Fibroblast of skin of right quadriceps (primary cell): Measurements from ENCODE around the gene KISS1.
"Not testable (repeated sequence)": the region's sequence is repeated elsewhere in the genome, so short reads cannot be mapped to it uniquely, and the experiment has no call there.

ENCODE experiments used
- DNase-seq: peaks from one replicate; pipeline ENCODE4 v3.0.0-alpha.2; 2013

The KISS1 gene, protein sequence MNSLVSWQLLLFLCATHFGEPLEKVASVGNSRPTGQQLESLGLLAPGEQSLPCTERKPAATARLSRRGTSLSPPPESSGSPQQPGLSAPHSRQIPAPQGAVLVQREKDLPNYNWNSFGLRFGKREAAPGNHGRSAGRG

DNA sequence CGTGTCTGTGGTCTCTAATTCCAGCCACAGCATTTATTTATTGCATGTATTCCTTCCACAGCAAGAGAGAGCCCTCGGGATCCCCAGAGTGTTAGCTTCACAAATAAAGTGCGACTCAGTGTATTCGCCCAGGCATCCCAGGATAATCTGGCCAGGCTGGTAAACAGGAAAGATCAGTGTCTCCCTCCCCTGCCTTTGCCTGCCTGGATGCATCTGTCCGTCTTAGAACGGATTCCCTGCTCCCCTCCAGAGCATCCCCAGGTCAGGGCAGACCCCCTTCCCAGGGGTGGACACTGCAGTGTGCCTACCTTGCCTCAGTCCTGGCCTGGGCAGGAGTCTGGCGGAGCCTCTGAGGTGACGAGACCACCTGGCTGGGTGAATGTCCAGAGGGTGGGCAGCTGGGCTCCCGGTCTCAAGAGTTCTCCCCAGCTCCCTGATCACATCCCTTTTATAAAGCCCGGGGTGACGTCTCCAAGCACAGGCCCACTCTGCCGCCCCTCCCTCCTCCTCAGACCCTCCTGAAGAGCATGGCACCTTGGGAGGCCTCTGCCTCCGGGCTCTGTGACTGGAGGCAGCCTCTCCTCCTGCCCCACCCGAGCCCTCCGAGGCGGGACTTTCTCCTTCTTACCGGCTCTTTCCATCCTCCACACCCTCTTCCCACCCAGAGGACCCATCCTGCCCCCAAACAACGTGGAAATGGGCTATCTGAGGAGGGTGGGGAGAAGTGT, at the start of gene KISS1:
KISS1 (minus strand) TSS at position 424 of the 728 bp plus-strand sequence. CDS start 3,615 bp downstream, outside the sequence.
- no peak for DNase-seq

GRCh38 chr1:204242920-204243319, 46.6 kb upstream of the KISS1 start:
- no peak for DNase-seq

GRCh38 chr1:204241914-204242313, 45.6 kb upstream of the KISS1 start:
- DNase-seq: no peak

GRCh38 chr1:204241050-204241449, 44.8 kb upstream of the KISS1 start:
- no peak for DNase-seq

DNA sequence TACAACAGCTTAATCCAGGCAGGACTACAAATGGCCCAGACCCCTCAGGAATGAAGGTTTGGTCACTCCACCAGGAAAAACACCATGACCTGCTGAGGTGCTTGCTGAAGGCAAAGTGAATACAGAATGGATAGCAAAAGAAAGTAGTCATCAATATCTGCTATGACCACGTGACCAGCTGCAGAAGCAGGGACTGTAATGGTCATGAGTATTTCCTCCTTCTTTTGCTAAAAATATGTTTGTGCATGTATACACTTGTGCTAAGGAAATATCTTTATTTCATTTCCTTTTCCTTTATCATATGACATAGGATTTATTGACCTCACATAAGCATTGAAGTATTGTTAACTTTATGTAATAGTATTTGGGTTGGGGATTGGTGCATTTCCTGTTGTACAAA, 43.9 kb upstream of the KISS1 start:
- no peak for DNase-seq

DNA sequence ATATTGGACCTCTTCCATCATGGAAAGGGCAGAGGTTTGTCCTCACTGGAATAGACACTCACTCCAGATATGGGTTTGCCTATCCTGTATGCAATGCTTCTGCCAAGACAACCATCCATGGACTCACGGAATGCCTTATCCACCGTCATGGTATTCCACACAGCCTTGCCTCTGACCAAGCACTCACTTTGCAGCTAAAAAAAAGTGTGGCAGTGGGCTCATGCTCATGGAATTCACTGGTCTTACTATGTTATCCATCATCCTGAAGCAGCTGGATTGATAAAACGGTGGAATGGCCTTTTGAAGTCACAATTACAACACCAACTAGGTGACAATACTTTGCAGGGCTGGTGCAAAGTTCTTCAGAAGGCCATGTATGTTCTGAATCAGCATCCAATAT, 43.1 kb upstream of the KISS1 start:
- DNase-seq: not testable (repeated sequence)

- not testable (repeated sequence) for DNase-seq
Measured at GRCh38 chr1:204238520-204238919, 42.2 kb upstream of the KISS1 start.

DNA sequence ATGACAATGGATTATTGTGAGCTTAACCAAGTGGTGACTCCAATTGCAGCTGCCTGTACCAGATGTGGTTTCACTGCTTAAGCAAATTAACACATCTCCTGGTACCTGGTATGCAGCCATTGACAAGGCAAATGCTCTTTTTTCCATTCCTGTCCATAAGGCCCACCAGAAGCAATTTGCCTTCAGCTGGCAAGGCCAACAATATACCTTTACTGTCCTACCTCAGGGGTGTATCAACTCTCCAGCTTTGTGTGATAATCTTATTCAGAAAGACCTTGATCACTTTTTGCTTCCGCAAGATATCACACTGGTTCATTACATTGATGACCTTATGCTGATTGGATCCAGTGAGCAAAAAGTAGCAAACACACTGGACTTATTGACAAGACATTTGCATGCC, 41.2 kb upstream of the KISS1 start:
- DNase-seq: not testable (repeated sequence)

GRCh38 chr1:204232526-204232925, 36.2 kb upstream of the KISS1 start:
- peak; percentile 71 for DNase-seq

- DNase-seq: no peak
Measured at GRCh38 chr1:204230211-204230610, 33.9 kb upstream of the KISS1 start.

DNA sequence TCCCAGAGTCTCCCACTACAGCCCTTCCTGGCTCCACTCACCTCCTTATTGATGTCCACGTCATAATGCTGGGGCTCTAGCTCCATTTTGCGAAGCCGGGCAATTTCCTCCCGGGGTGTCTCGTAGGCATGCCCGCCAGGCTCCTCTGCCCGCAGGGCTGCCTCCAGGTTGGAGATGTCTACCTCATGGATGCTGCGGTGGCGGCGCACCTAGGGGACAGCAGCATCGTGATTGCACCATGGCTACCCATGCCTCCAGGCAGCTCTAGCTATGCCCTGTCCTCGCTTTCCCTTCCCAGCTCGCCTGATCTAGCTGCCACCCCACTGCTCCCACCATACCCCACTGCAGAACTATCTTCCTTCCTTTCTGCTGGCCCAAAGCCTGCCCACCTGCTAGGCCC, 32.6 kb upstream of the KISS1 start:
- no peak for DNase-seq

DNA sequence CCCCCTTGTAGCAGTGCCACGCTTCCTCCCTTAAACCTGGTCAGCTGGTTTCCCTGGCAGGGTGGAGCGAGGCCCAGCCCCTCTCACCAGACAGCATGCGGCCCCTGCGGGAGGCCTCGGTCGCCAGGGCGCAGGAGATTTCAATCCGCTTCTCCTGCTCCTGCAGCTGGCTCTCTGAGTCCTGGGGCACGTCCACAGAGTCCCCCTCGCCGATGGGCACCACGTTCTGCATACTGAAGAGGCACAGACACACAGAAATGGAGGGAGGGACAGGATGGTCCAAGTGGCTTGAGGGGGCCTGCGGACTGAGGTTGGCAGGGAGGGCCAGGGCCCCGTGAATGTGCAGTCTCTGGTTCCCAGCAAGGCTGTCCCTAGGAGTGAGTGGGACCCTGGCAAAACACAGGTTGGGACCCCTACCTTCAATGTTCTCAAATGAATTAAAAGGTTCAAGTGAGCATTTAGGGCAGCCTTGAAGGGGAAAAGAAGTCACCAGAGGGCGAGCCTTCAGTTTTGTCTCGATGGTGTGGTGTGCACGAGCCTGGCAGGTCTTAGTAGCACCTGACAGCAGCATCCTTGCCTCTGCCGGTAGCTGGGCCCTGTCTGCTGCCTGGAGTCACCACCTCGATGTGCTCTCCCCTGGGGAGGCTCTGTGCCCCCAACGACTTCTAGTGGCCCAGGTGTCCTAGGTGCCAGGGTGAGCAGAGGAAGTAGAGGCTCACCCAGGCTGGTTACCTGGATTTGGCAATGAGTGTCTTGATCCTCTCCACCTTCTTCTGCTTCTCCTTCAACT, 31.9 kb upstream of the KISS1 start:
- DNase-seq: no peak

- DNase-seq: no peak
Measured at GRCh38 chr1:204227351-204227750, 31.1 kb upstream of the KISS1 start.

- DNase-seq: no peak
Measured at GRCh38 chr1:204225841-204226735, 29.8 kb upstream of the KISS1 start.

DNA sequence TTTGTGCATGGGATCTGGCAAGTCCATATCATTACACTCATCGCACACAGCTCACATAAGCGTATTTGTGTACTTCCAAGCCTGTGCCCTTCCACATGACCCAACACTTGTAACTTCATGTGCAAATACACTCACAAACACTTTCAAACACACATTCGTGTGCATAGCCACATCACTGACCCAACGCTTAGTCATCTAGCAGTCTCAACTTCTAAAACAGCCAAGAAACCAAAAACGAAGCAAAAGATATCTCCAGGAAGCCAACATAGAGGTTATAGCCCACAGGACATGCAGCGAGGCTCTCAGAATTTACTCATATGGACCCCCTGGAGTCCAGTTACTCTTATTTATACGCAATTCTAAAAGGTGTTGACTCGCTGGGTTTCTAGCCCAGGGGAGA, 28.4 kb upstream of the KISS1 start:
- peak; percentile 18 for DNase-seq

- no peak for DNase-seq
Measured at GRCh38 chr1:204223129-204223860, 27.0 kb upstream of the KISS1 start.

DNA sequence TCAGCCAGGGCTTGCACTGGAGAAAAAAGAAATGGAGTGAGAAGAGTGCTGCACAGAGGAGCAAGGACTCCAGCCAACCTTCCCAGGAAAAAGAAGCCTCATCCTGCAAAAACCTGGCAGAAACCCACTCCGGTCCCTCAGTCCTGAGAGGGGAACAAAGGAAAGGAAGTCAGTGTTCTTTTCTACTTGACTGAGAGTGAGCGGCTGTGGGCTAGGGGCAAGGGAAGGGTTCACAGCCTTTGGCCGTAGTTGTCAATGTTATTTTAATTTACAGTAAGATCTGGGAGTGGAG, 26.4 kb upstream of the KISS1 start:
- DNase-seq: no peak

DNA sequence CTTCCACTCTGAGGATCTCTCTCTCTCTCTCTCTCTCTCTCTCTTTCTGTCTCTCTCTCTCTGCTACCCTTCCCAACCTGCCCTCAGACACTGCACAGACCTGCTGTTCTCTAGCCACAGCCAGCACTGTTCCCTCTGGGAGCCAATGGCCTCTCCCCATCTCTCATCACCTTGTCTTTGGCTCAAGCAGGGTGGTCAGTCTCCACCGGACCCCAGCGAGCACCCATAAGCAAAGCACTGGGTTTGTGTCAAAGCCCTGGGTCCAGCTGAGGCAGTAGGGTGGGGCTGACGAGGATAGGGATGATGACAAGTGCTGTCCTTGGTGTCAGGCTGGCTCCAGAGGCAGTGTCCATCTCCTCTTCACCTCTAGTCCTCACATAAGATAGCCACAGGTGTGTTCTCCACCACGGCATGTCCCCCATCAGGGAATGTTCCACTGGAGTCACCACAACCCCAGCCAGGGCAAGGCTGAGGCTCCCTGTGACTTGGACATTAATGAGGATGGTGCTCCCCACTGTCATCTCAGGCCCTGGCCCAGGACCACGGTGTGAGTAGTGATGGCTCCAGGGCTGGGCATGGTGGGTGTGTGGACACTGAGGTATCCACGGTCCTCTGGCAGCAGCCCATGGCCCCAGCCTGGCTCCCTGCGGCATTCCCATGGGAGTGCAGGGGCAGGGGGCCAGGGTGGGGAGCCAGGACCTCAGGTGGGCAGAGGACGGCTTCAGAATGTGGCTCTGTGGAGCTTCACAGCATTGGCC, 25.9 kb upstream of the KISS1 start:
- DNase-seq: no peak

DNA sequence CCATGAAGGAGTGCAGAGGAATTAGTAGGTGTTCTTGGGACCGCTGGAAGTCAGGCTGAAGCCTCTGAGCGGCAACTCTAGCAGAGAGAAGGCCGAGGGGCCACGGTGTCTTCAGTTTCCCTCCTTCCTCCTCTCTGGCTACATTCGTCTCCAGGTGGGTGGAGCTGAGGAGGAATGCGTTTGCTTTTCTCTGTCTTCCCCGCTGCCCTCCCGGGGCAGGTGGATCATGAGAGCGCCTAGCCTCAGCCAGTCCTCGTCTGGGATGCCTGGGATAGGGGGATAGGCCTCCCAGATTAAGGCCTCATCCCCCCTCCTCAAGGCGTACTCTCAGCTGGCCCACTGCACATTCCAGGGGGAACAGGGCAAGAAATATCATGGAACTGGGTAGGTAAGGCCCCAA, 25.0 kb upstream of the KISS1 start:
- no peak for DNase-seq

DNA sequence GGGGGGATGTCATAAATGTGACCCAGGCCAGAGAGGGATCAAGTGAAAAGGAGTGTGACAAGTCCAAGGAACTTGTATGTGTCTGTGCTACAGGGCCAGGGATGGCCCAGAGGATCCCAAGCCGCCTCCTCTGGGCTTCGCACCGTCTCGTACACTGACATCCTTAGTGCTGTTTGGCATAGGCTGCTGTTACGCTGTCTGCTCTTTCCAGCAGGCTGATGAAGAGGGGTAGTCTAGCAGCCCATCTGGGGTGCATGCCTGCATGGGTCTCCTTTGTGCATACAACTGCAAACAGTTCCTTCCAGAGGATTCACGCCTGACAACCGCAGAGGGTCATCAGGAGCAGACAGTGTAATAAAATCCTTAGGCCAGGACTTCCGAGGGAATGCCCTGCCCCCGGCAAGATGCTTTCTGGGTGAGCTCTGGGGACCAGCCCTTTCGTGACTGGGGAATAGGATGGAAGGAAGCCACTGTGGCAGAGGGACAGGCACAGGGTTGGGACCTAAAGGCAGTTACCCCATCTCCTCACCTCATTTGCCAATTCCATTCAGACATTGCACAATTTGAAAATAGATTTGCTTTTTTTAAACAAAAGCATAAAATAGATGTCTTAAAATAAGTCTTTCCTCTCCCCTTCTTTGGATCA, 23.8 kb upstream of the KISS1 start:
- DNase-seq: no peak

DNA sequence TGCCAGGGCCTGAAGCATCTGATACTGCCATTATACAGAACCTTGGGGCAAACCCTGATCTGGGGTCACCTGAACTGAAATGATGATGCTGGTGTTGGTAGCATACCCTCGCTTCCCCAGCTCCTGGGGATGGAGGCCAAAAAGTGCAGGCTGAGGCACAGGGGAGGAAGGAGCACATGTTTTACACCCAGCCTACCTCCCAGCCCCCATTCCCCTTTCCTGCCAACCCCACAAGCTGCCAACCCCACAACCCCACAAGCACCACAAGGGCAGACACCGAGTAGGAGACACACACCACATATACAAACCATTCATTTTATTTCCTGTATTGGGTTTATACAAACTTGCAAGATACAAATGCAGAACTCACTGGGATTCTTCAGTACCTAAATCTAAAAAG, 22.3 kb upstream of the KISS1 start:
- DNase-seq: no peak
